SK-N-MC (cell line): ENCODE results near the gene GLUL.

ENCODE experiments used
- EZH2 ChIP-seq: fragments of 200-600 bp; sonication (generic); IDR thresholded peaks from one replicate; pipeline ENCODE4 v1.6.1; 2017; ENCODE audit warnings: antibody characterized with exemption
- POLR2AphosphoS5 ChIP-seq: IDR thresholded peaks from 2 replicates; pipeline ENCODE4 v1.6.1; 2012; ENCODE audit warnings: mild to moderate bottlenecking, low read depth, low read length, borderline replicate concordance

DNA sequence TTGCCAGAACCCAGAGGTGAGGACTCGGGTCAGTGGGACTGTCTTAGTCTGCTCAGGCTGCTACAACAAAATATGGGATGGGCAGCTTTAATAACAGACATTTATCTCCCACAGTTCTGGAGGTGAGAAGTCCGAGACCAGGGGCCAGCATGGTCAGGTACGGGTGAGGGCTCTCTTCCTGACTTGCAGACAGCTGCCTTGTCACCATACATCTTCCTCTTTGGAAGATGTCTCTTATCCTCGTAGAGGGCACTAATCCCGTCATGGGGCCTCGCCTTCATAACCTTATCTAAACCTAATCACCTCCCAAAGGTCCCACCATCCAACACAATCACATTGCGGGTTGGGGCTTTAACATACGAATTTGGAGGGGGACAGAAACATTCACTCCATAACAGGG lies 51.9 kb downstream of the GLUL start:
- TF ChIP-seq EZH2, result no peak
- TF ChIP-seq POLR2AphosphoS5, result no peak
